Measurements from ENCODE around the gene DPY19L2.
"Not testable (repeated sequence)": the region's sequence is repeated elsewhere in the genome, so short reads cannot be mapped to it uniquely, and the experiment has no call there.

DNA sequence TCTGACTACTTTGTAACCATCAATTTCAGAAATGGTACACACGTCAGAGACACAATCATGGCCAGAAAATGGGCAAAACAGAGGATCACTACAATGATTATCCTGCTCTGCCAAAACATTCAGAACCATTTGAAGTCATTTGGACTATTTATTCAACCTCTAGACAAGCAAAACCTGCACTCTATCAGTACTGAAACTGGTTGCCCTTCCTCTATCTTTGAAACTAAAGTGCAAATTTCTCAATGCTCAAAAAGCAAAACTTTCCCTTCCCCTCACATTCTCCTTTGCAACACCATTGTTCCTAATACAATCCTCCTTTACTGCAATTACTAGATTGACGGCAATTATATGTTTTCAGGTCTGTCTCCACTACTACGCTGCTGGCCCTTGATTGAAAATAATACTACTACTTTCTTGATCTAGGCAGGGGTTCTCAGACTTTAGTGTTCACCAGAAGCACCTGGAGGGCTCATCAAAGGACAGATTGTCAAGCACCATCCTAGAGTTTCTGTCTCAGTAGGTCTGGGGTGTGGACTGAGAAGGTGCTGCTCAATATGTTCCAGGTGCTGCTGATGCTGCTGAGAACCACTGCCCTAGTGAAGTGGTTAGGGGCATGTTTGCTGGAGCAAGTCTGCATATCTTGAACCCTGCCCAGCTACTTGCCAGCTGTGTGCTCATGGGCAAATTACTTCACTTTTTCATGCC lies 31.5 kb upstream of the DPY19L2 start:
- TF ChIP-seq CTCF (CRISPR knock-in tag; IDR thresholded peaks at IDR 0.05); CHD4 (IDR thresholded peaks at IDR 0.05; ENCODE audit: borderline replicate concordance, low read length): not testable (repeated sequence)
